Left lung (tissue), 10 donors: ENCODE results near the gene SMS. TPM values are rescaled to one million over a fixed set of nuclear protein-coding genes. Genes with fewer than 3 reads are reported as not detected.

ENCODE experiments used
- ATAC-seq: fragments of 200-7000 bp; cut with Tn5 transposase; one replicate; pipeline ENCODE4 v1.9.1; 2020; ENCODE audit warnings: moderate library complexity
- DNase-seq, 4 donors: peaks; one replicate each; pipeline ENCODE4 v3.0.0-alpha.2; 2013 to 2020
- H3K27ac ChIP-seq, 2 donors: fragments of 200-600 bp; sonication (generic) in 1 of 2; one replicate each; pipeline versions ENCODE4 v1.5.0 to v1.8.0; 2020 to 2021
- H3K27me3 ChIP-seq, 2 donors: fragments of 200-600 bp; sonication (generic) in 1 of 2; one replicate each; pipeline versions ENCODE4 v1.5.0 to v1.8.0; 2020 to 2021
- H3K36me3 ChIP-seq, 2 donors: fragments of 200-600 bp; sonication (generic) in 1 of 2; one replicate each; pipeline versions ENCODE4 v1.5.0 to v1.8.0; 2020 to 2021
- H3K4me1 ChIP-seq, 2 donors: fragments of 200-600 bp; one replicate each; pipeline ENCODE4 v1.8.0; 2021
- H3K4me3 ChIP-seq, 2 donors: fragments of 200-600 bp; sonication (generic) in 1 of 2; one replicate each; pipeline versions ENCODE4 v1.5.0 to v1.8.0; 2020 to 2021; ENCODE audit warnings: mild to moderate bottlenecking in 1 of 2
- H3K9me3 ChIP-seq, 2 donors: fragments of 200-600 bp; sonication (generic) in 1 of 2; one replicate each; pipeline versions ENCODE4 v1.5.0 to v1.8.0; 2020 to 2021
- CTCF ChIP-seq, 2 donors: fragments of 200-600 bp; sonication (generic) in 1 of 2; IDR thresholded peaks; one replicate each; pipeline versions ENCODE4 v1.5.0 to v1.8.0; 2021; ENCODE audit warnings: antibody characterized with exemption in 2 of 2
- intact Hi-C, 2 donors: fragments of 100-400 bp; cut with DNase I; formaldehyde crosslinking; loops; one replicate each; pipeline versions ENCODE4 v1.11.2 to v1.14.2; 2022
- polyA plus RNA-seq, 6 donors: library from polyadenylated mRNA; unstranded; fragments of 120-200 nt; gene quantifications; one replicate each; pipeline ENCODE4 v1.2.1, GENCODE V29; 2013; ENCODE audit not compliant: insufficient read length in 6 of 6
- total RNA-seq, 2 donors: library from RNA; stranded (reverse); fragmentation: NEBNext Ultra II Directional; extraction: Animal tissue kit (Norgen Biotek cat#: 25700); gene quantifications; one replicate each; pipeline ENCODE4 v1.2.1, GENCODE V29; 2021
- donor health status: DM: no; HTN: yes; CAD: no.
- donor health status: DM: no; HTN: no; CAD: no.

The SMS gene
- total and polyA plus RNA-seq, 8 donors, result 68.6 to 119 (median 108) TPM

GRCh38 chrX:22037225-22037624, 96.7 kb downstream of the SMS start:
- intact Hi-C loops, result no loop called here

GRCh38 chrX:22037911-22038537, 97.5 kb downstream of the SMS start:
- DNase-seq, result no peak
- no peaks in the 10 kb centered on the region for H3K4me1 ChIP-seq
- TF ChIP-seq CTCF (IDR thresholded peaks at IDR 0.05), result no peak
- H3K9me3 ChIP-seq, result no peaks in the 10 kb centered on the region
- H3K27ac ChIP-seq, result no peak overlapping the region
- H3K4me3 ChIP-seq, result no peak overlapping the region
- H3K27me3 ChIP-seq, result no peaks in the 10 kb centered on the region
- no peak for ATAC-seq
- H3K36me3 ChIP-seq, result no peaks in the 10 kb centered on the region
- intact Hi-C loops, result no loop called here

More at GRCh38 chrX:22037225-22037624, 96.7 kb downstream of the SMS start:
- no peaks in the 10 kb centered on the region for H3K9me3 ChIP-seq
- H3K4me3 ChIP-seq, result no peak overlapping the region
- H3K36me3 ChIP-seq, result no peaks in the 10 kb centered on the region
- DNase-seq (no peak), ATAC-seq (no peak)
- no peak overlapping the region for H3K27ac ChIP-seq
- no peaks in the 10 kb centered on the region for H3K27me3 ChIP-seq
- H3K4me1 ChIP-seq, result no peaks in the 10 kb centered on the region
- no peak for TF ChIP-seq CTCF (IDR thresholded peaks at IDR 0.05)

- no peak for TF ChIP-seq CTCF (IDR thresholded peaks at IDR 0.05)
- intact Hi-C loops, result no loop called here
- H3K27me3 ChIP-seq, result no peaks in the 10 kb centered on the region
- DNase-seq (no peak), ATAC-seq (no peak)
- no peaks in the 10 kb centered on the region for H3K4me1 ChIP-seq
- no peaks in the 10 kb centered on the region for H3K36me3 ChIP-seq
- no peak overlapping the region for H3K4me3 ChIP-seq
- H3K9me3 ChIP-seq, result no peaks in the 10 kb centered on the region
- H3K27ac ChIP-seq, result no peak overlapping the region
Measured at GRCh38 chrX:22039541-22039940, 99.0 kb downstream of the SMS start.

GRCh38 chrX:22040184-22040583, 99.7 kb downstream of the SMS start:
- Histone ChIP-seq H3K27ac (no peak overlapping the region), H3K36me3 (no peaks in the 10 kb centered on the region), H3K27me3 (no peaks in the 10 kb centered on the region), H3K4me3 (no peak overlapping the region), H3K4me1 (no peaks in the 10 kb centered on the region), H3K9me3 (no peaks in the 10 kb centered on the region)
- no peak for TF ChIP-seq CTCF (IDR thresholded peaks at IDR 0.05)
- DNase-seq, result no peak
- intact Hi-C loops, result no loop called here
- no peak for ATAC-seq

- Histone ChIP-seq H3K4me3 (no peak overlapping the region), H3K27me3 (no peaks in the 10 kb centered on the region), H3K4me1 (no peaks in the 10 kb centered on the region), H3K27ac (no peak overlapping the region), H3K9me3 (no peaks in the 10 kb centered on the region), H3K36me3 (no peaks in the 10 kb centered on the region)
- no peak for TF ChIP-seq CTCF (IDR thresholded peaks at IDR 0.05)
- ATAC-seq (no peak), DNase-seq (no peak)
- intact Hi-C loops, result no loop called here
Measured at GRCh38 chrX:22041907-22042530, 101.5 kb downstream of the SMS start.
